Psoas muscle (tissue), 8 donors: ENCODE data around the gene SLC25A38. TPM values are rescaled to one million over a fixed set of nuclear protein-coding genes. Genes with fewer than 3 reads are reported as not detected.

Experiments used
- ATAC-seq, 4 donors: fragments of 200-7000 bp; cut with Tn5 transposase; one replicate each; pipeline ENCODE4 v1.9.1; 2020; ENCODE audit warnings: moderate library complexity in 3 of 4, mild to moderate bottlenecking in 2 of 4
- DNase-seq, 2 donors: peaks; one replicate each; pipeline ENCODE4 v3.0.0-alpha.2; 2020
- H3K27ac ChIP-seq: fragments of 200-600 bp; one replicate; pipeline ENCODE4 v1.8.0; 2022
- H3K27me3 ChIP-seq, 3 donors: fragments of 200-600 bp in 1 of 3; one replicate each; pipeline versions ENCODE4 v1.6.1 to v1.8.0; 2013 to 2022; ENCODE audit warnings: low read length in 2 of 3, mild to moderate bottlenecking in 2 of 3, moderate library complexity in 1 of 3; ENCODE audit not compliant: insufficient read depth in 3 of 3
- H3K36me3 ChIP-seq, 2 donors: fragments of 200-600 bp in 1 of 2; one replicate each; pipeline versions ENCODE4 v1.6.1 to v1.8.0; 2013 to 2022; ENCODE audit warnings: low read depth in 1 of 2, mild to moderate bottlenecking in 1 of 2, moderate library complexity in 1 of 2; ENCODE audit not compliant: insufficient read depth in 1 of 2
- H3K4me1 ChIP-seq: fragments of 200-600 bp; one replicate; pipeline ENCODE4 v1.8.0; 2022
- H3K4me3 ChIP-seq: fragments of 200-600 bp; one replicate; pipeline ENCODE4 v1.8.0; 2022; ENCODE audit warnings: mild to moderate bottlenecking
- H3K9me3 ChIP-seq: fragments of 200-600 bp; one replicate; pipeline ENCODE4 v1.8.0; 2022
- WGBS, 3 donors: extraction: QIAGEN DNeasy Blood & Tissue Kit; methylation state at CpG; one replicate each; pipeline versions ENCODE4 v1.1.6 to v1.1.7; 2013; 5-methylcytosine and 5-hydroxymethylcytosine counted together
- intact Hi-C, 2 donors: fragments of 100-400 bp; cut with DNase I; formaldehyde crosslinking; loops; one replicate each; pipeline versions ENCODE4 v1.11.0 to v1.14.2; 2022
- polyA plus RNA-seq, 3 donors: library from polyadenylated mRNA; stranded (reverse); fragments of 200-250 nt; gene quantifications; one replicate each; pipeline ENCODE4 v1.2.3, GENCODE V29; 2013
- total RNA-seq, 4 donors: library from RNA; stranded (reverse); fragmentation: NEBNext Ultra II Directional in 2 of 4; extraction: Animal tissue kit (Norgen Biotek cat#: 25700) in 2 of 4; gene quantifications; one replicate each; pipeline versions ENCODE4 v1.2.1 to v1.2.4, GENCODE V29; 2021 to 2023
- TF ChIP-seq, protein P1 (sequence below): fragments of 200-600 bp; IDR thresholded peaks from one replicate; pipeline ENCODE4 v1.8.0; 2022; ENCODE audit warnings: antibody characterized with exemption
- donor health status: healthy with polysubstance abuse.
- donor health status: DM: no; HTN: no; CAD: no; lungs with moderate emphysema.
- donor health status: Bipolar disorder and iron deficiency.
- donor health status: healthy.
- donor health status: DM: yes; HTN: yes; CAD: no.
- donor health status: DM: no; HTN: no; CAD: no.
- donor health status: DM: no; HTN: no; CAD: no.
- donor health status: DM: yes; HTN: yes; CAD: no.

Gene SLC25A38
- total and polyA plus RNA-seq, 7 donors, result 24.9 to 86.5 (median 31.1) TPM

DNA sequence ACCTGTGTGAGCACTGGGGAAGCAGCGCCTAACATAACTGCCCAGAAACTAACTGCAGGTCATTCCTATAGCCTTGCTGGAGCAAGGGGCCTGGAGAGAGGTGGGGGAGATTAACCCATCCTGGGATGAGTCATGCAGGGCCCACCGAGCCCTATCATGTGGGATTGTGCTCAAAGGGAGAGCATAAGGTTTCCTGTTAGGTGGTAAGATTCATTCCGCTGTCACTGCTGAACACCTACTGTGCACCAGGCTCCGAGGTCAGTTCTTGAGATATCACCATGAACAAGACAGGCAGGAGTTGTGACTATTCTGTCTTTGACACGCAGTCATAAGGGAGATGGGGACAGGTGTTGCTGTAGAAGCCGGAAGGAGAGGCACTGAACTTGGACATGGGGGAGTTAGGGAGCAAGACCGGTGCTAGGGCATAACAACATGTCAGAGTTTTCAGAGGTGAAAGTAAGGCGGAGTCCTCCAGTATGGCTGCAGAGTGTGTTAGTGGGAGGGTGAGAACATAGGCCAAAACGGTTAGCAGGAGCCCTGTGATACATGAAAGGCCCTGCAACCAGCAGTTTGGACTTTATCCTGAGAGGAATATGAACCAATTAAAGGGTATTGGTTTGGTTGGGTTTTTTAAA is 2.4 kb downstream of the SLC25A38 start:
- Histone ChIP-seq H3K27ac (no peak overlapping the region), H3K36me3 (peaks cover 5 to 17% of the 10 kb centered on the region in 2 donors), H3K9me3 (no peaks in the 10 kb centered on the region), H3K27me3 (no peaks in the 10 kb centered on the region), H3K4me1 (peaks cover 23% of the 10 kb centered on the region), H3K4me3 (peak overlapping the region; percentile 84)
- intact Hi-C loops, result loop anchor here (2.0 to 10.0 kb wide), 3 partner anchors 21 to 281 kb away; partner anchors contain the start of genes GORASP1 (in 1 of the 2), RPSA (in 1 of the 2), TTC21A (in 1 of the 2) and XIRP1 (in 1 of the 2)
- DNase-seq (no peak), ATAC-seq (no peak)
- WGBS, 3 donors, result 73 to 81% (median 74%) methylated on average over 9 of the region's 9 CpGs
- TF ChIP-seq, protein P1, sequence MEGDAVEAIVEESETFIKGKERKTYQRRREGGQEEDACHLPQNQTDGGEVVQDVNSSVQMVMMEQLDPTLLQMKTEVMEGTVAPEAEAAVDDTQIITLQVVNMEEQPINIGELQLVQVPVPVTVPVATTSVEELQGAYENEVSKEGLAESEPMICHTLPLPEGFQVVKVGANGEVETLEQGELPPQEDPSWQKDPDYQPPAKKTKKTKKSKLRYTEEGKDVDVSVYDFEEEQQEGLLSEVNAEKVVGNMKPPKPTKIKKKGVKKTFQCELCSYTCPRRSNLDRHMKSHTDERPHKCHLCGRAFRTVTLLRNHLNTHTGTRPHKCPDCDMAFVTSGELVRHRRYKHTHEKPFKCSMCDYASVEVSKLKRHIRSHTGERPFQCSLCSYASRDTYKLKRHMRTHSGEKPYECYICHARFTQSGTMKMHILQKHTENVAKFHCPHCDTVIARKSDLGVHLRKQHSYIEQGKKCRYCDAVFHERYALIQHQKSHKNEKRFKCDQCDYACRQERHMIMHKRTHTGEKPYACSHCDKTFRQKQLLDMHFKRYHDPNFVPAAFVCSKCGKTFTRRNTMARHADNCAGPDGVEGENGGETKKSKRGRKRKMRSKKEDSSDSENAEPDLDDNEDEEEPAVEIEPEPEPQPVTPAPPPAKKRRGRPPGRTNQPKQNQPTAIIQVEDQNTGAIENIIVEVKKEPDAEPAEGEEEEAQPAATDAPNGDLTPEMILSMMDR, result no peak

DNA sequence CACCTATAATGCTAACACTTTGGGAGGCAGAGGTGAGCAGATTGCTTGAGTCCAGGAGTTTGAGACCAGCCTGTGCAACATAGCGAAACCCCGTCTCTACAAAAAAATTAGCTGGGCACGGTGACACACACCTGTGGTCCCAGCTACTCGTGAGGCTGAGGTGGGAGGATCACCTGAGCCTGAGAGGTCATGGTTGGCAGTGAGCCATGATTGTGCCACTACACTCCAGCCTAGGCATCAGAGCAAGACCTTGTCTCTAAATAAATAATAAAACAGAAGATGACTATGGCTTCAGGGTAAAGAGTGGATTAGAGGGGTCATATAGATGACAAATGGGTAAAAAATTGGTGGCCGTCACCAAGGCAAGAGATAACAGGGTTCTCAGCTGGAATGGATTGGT is 3.1 kb downstream of the SLC25A38 start:
- Histone ChIP-seq H3K27ac (no peak overlapping the region), H3K36me3 (peaks cover 9 to 24% of the 10 kb centered on the region in 2 donors), H3K4me3 (no peak overlapping the region), H3K4me1 (peaks cover 23% of the 10 kb centered on the region), H3K27me3 (no peaks in the 10 kb centered on the region), H3K9me3 (no peaks in the 10 kb centered on the region)
- no peak for DNase-seq
- no peak for ATAC-seq
- 75 to 80% (median 76%) methylated on average over 5 of the region's 5 CpGs for WGBS, 3 donors
- TF ChIP-seq, protein P1, result no peak
- intact Hi-C loops, result loop anchor here (10.0 kb wide), 2 partner anchors 192 to 282 kb away; partner anchors contain the start of genes GORASP1 (in 1 of the 2), TTC21A (in 1 of the 2) and XIRP1 (in 1 of the 2)

DNA sequence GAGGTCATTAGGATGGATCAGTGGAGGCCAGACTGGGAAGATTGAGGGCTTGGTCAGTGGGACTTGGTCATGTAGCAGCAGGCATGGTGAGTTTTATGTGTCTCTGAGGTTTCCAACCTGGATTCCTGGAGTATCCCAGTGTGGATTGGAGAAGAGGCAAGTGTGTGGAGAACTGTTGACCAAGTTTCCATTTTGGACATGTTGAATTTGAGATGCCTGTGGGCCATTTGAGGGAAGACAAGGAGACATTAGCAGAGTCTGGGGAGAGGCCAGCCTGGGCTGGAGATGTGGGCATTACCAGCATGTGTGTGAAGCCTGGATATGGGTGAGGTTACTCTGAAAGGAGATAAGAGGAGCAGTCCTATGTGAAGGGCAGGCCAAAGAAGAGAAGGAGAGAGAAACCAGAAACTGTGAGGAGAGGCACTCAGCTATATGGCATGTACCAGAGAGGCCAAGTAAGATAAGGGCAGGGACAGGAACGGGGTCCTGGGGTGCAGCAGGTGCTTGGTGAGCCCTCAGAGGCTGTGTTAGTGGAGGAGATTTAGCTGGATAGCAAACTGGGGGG is 4.3 kb downstream of the SLC25A38 start:
- H3K4me3 ChIP-seq, result no peak overlapping the region
- no peaks in the 10 kb centered on the region for H3K9me3 ChIP-seq
- intact Hi-C loops, result loop anchor here (10.0 kb wide), 2 partner anchors 193 to 283 kb away; partner anchors contain the start of genes GORASP1 (in 1 of the 2), TTC21A (in 1 of the 2) and XIRP1 (in 1 of the 2)
- peaks cover 21% of the 10 kb centered on the region for H3K4me1 ChIP-seq
- H3K36me3 ChIP-seq, result peaks cover 9 to 36% of the 10 kb centered on the region in 2 donors
- H3K27me3 ChIP-seq, result no peaks in the 10 kb centered on the region
- 83 to 94% (median 93%) methylated on average over 1 of the region's 1 CpG for WGBS, 3 donors
- TF ChIP-seq, protein P1, result no peak
- no peak overlapping the region for H3K27ac ChIP-seq
- no peak for ATAC-seq
- DNase-seq, result no peak

DNA sequence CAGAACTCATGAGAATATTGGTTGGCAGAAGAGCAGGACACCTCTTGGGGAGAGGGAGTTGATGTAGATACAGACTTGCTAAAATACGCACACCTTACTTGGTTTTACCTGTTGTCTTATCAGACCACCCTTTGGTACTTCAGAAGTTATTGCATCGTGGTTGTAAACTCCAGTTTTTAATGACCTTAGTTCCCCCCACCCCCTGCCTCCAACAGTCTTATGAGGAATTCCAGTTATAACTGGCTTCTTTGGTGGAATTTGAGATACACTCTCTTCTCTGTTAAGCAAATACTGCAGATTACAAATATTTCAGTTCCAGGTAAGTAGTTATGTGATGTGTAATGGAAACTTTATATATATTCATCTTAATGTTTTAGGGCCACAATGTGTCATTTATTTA is 5.0 kb downstream of the SLC25A38 start:
- DNase-seq (no peak), ATAC-seq (no peak)
- 78 to 92% (median 83%) methylated on average over 2 of the region's 2 CpGs for WGBS, 3 donors
- H3K9me3 ChIP-seq, result no peaks in the 10 kb centered on the region
- no peak overlapping the region for H3K27ac ChIP-seq
- TF ChIP-seq, protein P1, result no peak
- no peak overlapping the region for H3K4me3 ChIP-seq
- intact Hi-C loops, result loop anchor here (10.0 kb wide), 2 partner anchors 193 to 283 kb away; partner anchors contain the start of genes GORASP1 (in 1 of the 2), TTC21A (in 1 of the 2) and XIRP1 (in 1 of the 2)
- no peaks in the 10 kb centered on the region for H3K27me3 ChIP-seq
- H3K4me1 ChIP-seq, result peaks cover 16% of the 10 kb centered on the region
- H3K36me3 ChIP-seq, result peaks cover 12 to 43% of the 10 kb centered on the region in 2 donors
